AG20443 (cell line): ENCODE results near the gene BSND.
A peak's percentile ranks its signal among the peaks of the same experiment; 100 is the strongest.

ENCODE experiments used
- DNase-seq: peaks from one replicate; pipeline ENCODE4 v3.0.0; 2012; ENCODE audit warnings: low spot score, mixed read lengths

BSND gene

DNA sequence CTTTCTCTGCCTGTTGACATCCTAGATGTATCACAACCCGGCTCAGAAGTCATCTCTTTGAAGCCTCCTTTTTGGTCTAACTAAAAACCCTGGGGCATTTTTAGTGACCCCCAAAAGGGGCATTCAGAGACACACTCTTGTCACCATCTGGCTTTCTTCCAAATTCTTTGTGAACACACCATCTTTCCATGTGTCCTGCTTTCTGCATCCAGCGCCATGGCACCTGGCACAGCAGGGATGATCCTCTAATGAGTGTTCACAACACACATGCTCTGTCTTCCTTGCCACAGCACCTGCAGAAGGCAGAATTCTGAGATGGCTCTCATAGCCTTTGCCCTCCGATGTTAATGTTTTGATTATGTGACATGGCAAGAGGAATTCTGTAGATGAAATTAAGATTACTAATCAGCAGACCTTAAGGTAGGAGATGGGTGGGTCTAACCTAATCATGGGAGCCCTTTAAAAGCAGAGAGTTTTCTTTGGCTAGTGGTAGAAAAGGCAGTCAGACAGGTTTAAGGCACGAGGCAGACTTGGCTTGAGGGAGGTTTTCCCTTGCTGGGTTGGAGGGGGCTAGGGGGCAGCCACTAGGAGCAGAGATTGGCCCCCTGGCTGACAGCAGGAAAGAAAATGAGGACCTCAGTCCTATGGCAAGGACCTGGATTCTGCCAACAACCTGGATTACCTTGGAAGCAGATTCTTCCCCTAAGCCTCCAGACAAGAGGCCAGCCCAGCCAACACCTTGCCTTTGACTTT is 23.2 kb upstream of the BSND start:
- peak; percentile 2 for DNase-seq

DNA sequence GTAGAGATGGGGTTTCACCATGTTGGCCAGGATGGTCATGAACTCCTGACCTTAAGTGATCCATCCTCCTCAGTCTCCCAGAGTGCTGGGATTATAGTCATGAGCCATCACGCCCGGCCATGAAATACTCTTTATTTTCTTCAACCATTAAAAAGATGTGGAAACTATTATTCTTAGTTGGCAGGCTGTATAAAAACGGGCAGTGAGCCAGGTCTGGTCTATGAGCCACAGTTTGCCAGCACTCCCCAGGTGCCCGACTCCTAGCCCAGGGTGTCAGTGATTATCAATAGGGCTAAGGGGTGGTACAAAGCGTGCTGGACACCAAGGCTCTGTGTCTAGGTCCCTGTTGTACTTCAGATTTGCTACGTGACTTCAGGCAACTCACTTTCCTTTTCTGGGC is 22.0 kb upstream of the BSND start:
- peak; percentile 1 for DNase-seq

DNA sequence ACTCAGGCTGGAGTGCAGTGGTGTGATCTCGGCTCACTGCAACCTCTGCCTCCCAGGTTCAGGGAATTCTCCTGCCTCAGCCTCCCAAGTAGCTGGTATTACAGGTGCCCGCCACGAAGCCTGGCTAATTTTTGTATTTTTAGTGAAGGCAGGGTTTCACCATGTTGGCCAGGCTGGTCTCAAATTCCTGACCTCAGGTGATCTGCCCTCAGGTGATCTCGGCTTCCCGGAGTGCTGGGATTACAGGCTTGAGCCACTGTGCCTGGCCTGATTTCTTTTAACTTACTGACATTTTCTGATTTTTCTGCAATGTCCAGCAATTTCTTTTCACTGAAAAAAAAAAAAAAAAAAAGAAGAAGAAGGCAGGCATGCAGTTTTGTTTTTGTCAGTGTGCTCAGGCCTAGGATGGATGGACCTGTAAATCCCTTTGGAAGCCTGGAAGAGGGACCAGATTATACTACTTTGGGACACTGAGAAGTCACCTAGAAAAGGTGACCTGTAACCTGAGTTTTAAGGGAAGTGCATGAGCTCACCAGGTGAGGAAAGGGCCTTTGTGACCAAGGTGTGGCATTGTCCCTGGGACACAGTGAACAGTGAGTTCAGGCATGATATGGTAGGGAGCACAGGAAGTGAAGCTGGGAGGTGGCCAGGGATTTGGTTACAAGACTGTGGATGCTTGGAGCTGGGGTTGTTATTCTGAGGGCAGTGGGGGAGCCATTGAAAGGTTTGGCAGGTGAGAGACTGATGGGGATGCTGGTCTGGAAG is 21.0 kb upstream of the BSND start:
- DNase-seq = peak; percentile 3

DNA sequence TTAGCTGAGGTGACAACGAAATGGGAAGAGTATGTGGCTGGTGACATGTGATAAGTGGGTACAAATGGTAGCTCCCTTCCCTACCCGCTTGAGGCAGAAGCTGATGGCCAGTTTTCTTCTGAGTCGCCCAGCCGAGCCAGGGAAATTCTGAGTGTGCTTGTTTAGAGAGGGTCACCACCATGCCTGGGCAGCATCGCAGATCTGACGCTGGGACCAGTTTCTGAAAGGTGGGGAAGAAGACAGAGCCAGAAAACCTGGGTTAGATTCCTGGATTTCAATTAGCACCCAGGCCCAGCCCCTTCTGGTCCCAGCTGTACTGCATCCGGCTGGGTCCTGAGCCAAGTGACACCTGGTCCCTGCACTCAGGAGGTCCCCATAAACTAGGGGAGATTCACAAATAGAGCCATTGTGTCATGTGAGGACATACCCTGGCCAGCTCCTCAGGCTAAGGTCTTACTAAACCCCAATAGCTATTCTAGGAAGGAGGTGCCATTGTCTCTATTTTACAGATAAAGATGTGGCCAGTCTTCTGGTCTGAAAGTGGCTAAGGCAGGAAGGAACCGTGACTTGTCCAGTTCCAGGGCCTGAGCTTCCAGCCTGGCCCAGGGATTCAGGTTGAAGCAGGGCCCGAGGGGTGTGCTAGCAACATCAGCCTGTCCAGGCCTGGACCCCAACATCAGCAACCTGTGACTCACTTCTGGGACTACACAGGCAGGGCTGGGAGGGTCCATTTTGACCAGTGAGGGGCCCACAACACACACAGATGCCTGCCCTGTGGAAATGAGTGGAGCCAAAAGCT is 20.0 kb upstream of the BSND start:
- DNase-seq = peak; percentile 3

DNA sequence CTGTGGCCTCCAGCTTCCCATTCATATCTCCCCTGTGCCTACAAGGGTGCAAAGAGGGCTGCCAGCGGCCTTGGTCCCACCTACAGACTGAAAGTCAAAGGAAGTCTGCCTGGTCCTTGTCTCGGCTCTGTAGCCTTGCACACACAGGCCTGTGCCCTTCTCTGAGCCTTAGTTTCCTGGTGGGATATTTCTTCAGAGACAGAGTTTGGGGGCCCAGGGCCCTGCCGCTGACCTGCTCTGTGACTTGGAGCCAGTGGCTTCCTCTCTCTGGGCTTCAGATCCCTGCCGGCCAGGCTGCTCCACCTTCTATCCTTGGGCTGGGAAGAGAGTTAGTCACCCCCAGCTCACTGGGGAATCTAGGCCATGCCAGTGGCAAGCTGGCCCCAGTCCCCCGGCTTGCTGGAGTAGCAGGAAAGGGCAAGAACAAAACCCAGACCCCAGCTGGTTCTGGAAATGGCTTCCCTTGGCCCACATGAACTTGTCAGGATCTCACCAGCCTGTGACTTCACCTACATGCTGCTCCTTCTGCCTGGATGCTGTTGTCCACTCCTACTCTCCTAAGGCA is 19.3 kb upstream of the BSND start:
- peak; percentile 55 for DNase-seq

DNA sequence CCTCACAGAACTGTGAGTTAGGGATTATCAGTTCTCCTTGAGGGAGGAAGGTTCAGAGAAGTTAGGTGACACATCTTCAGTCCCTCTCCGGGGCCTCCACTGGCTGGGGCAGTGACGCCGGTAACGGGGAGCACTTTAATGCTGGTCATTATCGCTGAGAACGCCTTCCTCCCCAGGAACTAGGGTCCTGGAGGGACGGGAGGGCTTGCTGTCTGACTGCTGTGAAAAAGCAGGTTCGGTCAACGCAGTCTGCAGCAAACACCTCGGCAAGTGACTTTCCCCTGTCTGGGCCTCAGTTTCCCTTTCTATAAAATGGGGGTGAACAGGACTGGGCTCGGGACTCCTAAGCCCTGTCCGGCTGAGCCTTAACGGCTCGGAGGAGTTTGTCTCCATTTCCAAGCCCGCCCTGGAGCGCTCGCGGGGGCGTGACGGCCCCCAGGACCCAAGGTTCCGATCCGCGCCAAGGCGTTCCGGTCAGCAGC is 18.6 kb upstream of the BSND start:
- DNase-seq = no peak

DNA sequence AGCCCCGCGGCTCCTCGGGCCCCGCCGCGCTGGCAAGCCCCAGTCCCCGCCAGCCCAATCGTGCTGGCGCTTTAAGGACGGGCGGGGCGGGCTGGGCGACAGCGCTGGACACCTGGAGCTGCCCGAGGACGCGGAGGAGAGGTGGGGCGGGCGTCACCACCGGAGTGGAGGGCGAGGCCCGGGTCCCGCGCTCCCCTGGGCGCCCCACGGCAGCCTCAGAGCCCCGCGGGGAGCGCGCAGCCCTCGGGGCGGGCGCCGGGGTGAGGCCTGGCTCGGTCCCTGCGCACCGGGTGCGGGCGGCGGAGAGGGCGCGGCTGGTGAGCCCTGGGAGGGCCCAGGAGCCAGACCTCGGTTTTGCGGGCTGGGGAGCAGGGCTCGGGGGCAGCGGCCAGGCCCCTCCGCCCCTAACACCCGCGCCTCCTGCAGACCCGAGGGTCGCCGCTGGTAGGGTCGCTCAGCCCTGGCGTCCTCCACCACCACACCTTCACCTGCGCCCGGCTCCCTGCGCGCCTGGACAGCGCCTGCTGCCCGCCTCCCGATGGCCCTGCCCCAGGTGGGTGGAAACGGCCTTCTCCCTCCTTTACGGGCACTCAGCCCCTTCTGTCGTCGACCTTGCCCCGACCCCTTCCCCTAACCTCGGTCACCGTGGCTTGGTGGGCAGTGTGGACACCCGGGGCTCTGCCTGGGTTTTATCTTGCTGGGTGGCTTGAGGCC is 18.0 kb upstream of the BSND start, which contains the start of gene TMEM61:
TSS of gene TMEM61 (plus strand) at position 101 of the 714 bp plus-strand sequence. CDS start at position 539, 438 bp downstream.
- DNase-seq = peak; percentile 56

DNA sequence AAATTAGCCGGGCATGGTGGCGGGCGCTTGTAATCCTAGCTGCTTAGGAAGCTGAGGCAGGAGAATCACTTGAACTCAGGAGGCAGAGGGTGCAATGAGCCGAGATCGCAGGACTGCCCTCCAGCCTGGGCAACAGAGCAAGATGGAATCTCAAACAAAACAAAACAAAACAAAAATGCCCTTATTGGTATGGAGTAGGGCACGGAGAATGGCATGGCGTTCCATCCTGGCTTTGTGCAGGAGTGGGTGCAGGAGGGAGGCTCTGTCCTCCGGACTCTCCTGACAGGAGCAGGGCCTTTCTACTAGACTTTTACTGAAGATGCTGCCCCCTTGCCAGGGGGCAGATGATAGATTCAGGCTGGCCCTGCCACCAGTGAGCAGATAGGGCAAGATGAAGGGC is 17.3 kb upstream of the BSND start:
- DNase-seq = no peak

DNA sequence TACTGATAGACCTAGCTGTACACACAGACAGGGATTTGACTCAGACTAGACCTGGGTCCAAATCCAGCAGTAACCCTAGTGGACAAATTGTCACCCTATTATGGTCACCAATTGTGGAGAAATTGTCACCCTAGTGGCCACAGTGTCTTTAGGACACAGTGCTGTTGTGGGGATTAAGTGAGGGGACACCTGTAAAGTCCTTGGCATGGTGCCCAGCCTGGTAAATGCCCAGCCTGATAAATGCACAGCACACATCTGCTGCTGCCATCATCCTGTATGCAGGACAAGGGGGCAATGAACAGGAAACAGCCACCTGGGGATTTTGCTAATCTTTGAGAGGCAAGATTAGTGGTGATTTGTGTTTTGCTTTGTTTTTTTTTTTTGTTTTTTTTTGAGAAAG is 16.0 kb upstream of the BSND start:
- DNase-seq = no peak

DNA sequence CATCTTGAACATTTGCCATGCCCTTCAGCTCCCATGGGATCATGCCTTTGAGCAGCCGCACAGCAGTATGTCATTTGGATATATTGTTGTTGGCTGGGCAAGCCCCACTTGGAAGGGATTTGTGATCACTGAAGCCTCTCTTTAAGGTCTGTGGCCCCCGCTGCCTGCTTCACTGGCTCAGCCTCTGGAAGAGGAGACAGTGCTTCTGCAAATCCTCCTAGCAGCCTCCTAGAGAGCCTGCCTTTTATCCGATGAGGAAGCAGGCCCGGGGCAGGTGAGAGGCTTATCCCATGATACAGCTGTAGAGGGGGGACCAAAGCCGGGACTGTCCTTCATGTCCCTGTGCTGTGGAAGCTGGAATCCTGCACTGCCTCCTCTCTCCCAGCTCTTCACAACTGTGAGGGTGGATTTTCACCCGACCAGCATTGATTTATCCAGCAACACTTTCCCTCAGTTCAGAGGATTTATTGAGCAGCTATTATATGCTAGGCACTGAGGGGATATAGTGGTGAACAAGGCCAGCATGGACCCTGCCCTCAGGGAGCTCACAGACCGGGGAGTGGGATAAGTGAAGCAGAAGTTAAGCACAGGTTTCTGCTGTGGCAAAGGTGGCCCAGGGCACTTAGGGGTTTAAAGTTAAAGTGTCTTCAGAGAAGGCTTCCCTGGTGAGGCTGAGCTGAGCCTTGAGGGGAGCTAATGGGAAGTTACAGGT is 14.4 kb upstream of the BSND start:
- no peak for DNase-seq

DNA sequence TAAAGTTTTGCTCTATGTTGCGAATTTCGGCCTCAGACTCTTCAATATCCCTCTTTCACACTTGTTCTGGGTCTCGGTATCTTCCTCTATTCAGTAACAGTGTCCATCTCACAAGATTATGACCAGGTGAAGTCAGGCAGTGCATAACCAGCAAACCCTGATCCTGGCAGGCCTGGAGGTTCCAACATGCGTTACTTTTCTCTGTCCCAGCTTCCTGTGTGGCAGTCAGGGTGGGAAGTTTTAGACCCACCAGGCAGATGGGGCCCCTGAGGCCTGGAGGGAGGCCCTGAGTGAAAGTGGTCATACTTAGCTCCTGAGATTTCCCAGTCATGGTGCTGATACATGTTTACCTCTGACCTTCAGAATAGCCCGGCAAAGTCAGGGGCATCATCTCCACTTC is 13.2 kb upstream of the BSND start:
- no peak for DNase-seq

DNA sequence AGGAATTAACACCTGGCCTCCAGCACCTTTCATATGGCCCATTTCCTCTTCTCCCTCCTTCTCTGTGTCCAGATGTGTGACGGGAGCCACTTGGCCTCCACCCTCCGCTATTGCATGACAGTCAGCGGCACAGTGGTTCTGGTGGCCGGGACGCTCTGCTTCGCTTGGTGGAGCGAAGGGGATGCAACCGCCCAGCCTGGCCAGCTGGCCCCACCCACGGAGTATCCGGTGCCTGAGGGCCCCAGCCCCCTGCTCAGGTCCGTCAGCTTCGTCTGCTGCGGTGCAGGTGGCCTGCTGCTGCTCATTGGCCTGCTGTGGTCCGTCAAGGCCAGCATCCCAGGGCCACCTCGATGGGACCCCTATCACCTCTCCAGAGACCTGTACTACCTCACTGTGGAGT is 12.7 kb upstream of the BSND start:
- DNase-seq = no peak

DNA sequence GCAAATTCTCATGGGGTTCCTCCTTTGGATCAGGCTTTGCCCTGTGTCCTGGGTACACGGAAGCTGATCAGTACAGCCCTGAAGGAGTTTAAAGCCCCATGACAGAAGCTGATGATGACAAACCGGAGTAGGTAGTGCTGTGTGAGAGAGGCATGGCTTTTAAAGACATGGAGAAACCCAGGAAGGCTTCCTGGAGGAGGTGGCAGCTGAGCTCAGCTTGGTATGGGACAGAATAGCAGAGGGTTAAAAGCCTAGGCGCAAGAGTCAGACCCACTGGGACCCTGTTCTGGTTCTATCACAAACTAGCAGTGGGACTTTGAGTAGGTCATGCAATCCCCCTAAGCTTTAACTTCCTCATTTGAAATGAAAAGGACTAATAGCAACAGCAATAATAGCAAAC is 12.2 kb upstream of the BSND start:
- no peak for DNase-seq

DNA sequence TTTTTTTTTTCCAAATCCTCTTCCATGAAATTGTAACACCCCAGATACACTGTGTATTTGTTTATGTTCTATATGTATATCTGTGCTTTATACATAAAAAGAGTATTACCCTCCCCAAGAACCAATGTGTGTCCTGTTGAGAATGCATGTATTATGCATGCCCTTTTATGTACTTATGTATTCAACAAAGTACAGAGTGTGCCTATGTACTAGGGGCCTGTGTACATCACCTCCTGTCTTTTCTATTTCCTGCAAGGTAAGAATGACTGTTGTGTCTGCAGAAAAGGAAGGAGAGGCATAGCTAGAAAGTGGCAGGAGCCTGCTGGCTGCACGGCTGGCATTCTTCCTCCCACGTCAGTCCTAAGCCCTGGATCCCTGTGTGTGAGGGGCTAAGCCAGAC is 11.3 kb upstream of the BSND start:
- DNase-seq = no peak

DNA sequence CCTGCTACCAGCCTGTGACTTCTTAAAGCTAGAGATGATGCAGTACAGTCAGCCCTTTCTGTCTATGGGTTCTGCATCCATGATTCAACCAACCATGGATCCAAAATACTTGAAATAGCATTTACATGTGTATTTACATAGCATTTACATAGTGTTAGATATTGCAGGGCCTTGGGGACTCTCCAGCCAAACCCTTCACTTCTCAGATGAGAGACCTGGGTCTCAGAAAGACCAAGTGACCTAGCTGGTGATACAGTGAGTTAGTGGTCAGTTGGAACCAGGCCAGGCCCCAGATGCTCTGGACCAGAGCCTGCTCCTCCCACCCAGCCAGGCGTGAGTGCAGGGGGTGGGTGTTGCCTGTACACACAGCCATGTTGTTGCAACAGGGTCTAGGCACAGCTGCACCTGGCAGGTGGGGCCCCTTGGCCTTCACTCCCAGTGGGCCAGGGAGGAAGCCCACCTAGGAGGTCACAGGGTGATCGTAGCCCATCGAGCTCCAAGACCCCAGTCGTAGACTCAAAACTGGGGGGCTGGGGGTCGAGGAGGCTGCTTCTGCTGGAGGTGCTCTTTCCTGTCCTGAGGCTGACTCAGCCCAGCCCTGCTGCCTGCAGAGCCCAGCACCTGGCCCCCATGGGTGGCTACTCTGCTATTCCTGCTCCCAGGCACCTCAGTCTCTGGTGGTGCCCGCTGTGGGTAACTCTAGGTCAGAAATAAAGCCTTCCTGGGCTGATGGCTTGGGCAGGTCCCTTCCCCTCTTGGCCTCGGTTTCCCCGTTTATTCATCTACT is 10.6 kb upstream of the BSND start:
- DNase-seq = peak; percentile 43

DNA sequence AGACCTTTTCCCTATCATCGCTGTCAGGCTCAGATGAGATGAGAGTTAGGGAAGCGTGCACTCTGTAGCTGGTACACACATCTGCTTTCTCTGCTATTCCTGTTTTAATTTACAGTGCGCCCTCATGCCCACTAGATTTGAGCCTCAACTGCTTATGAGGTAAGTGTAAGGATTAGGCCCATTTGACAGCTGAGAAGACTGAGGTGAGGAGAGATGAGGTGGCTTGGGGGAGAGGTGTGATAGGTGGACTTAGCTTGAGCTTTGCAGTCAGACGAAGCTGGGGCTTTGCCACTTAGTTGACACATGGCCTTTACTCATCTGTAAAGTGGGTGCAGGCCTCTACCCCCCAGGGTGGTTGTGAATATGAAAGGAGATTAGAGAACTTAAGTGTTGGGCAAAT is 9.8 kb upstream of the BSND start:
- no peak for DNase-seq

DNA sequence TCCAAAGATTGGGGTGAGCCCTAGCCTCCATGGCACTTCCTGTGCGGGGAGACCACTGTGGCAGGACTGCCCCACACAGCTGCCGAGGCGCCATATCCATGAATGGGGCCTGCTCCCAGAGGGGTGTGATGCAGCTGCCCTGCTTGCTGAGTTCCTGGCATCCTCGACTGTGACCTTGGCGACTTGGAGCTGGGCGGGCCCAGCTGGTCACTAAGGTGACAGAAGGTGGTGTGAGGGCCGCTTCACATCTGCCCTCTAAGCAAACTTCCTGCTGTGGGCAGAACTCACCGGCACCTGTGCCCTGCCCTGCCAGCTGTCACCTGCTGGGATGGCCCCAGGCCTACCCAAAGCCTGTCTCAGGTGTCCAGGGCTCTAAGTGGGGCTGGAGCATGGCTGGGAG is 9.3 kb upstream of the BSND start:
- no peak for DNase-seq

DNA sequence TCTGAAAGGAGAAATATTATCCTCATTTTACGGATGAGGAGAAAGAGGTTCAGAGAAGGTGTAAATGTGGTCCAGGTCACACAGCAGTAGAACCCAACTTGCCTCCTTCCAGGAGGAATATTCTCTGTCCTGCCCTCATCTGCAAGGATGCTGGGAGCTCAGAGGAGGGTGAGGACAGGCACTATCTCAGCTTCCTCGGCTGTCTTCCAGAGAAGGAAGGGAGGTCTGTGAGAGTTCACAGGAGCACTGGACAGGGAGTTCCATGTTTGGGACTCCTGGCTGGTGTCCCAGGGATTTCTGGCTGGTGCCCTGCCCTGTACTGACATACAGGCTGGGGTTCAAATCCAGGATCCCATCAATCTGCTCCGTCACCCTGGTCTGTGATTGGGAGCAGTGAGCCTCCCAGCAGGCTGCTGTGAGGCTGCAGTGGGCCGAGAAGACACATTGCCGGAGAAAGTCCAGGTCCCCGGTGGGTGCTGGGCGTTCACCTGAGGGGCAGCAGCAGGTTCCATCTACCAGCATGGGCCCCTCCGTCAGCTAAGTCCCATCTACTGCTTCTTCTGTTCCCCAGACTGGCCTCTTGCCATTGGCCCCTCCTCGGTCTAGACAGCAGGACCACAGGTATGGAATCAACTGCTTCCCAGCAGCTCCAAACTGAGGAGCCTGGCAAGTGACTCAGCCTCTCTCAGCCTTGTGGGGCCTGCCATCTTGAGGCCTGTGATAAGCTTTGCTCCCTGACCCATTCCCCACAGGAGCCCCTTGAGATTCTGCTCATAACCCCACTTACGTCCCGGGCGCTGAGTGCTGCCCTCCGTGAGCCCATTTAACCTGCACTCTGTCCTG is 8.5 kb upstream of the BSND start:
- no peak for DNase-seq

DNA sequence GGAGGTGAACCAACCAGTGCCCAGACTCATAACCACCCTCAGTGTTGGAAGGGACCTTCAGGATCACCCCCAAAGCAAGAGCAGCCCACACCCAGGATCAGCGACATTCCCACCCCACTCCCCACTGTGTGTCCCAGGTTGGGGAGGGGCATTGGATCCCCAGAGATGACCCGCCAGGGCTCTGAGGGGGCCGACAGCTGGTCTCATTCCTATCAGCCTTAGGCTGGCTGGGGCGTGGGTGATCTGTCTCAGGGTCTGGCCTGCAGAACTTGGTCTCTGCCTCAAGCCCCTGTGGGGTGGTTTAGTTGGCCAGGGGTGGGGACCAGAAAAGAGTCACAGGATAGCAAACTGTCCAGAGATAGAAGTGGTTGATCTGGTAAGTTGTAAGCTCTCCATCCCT is 7.8 kb upstream of the BSND start:
- no peak for DNase-seq
